CD4-positive, alpha-beta T cell treated with Interleukin-17A for 1 hour (primary cell): Measurements from ENCODE around the gene SHC4.
"Not testable (repeated sequence)": the region's sequence is repeated elsewhere in the genome, so short reads cannot be mapped to it uniquely, and the experiment has no call there.

ENCODE experiments used
- DNase-seq: peaks from one replicate; pipeline ENCODE4 v3.0.0-alpha.2; 2020

SHC4 gene

DNA sequence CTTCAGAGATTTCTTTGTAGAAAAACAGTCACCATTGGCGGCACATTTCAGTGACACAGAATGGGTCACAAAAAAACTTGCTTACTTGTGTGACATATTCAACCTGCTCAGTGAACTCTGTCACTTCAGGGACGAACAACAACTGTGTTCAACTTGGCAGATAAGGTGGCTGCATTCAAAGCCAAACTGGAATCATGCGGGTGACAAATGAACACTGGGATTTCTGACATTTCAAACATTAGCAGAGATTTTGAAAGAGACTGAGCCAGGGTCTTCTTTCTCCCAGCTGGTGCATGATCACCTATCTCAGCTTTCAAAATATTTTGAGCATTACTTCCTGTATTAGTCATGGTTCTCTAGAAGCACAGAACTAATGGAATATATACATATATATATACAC lies 87.7 kb downstream of the SHC4 start:
- DNase-seq, result no peak

- DNase-seq, result no peak
These were observed 88.3 kb downstream of the SHC4 start for GRCh38 chr15:48875241-48875960.

GRCh38 chr15:48872632-48873031 lies 91.1 kb downstream of the SHC4 start:
- no peak for DNase-seq

GRCh38 chr15:48871542-48871941 lies 92.2 kb downstream of the SHC4 start:
- no peak for DNase-seq

DNA sequence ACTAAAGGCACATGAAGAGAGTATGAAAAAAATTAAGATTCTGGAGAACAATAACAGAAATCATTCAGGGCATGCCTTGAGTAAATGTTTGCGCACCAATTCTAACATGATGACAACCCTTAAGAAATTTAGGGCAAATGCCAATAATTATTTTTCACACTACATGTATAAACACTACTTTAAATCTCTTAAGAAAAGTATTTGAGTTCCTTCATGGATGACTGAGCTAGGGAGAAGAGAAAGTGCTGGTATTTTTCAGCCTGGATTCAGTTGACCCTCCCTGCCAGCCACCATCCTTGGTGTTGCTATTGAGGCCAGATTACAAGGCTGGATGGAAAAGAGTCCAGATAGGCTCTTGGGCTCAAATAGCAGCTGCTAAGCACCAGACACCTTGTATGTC lies 93.8 kb downstream of the SHC4 start:
- no peak for DNase-seq

- no peak for DNase-seq
These were observed 95.2 kb downstream of the SHC4 start for GRCh38 chr15:48868536-48868935.

DNA sequence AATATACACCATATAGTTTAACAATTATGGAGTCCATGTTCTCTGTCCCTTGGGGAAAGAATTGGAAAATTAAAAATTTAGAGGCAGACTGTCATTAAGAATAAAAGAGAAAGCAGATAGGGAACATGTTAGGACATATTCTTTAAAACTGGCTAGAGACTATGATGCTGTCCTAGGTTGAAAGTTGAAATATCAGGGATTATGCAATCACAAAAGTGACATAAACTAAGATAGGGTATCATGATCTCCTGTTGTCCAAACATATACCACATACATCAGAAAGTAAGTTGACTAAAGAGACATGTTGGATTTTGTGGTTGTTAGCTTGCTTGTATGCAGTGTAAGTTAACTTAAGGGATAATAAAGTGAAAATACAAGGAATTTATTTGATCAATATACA lies 95.7 kb downstream of the SHC4 start:
- no peak for DNase-seq

DNA sequence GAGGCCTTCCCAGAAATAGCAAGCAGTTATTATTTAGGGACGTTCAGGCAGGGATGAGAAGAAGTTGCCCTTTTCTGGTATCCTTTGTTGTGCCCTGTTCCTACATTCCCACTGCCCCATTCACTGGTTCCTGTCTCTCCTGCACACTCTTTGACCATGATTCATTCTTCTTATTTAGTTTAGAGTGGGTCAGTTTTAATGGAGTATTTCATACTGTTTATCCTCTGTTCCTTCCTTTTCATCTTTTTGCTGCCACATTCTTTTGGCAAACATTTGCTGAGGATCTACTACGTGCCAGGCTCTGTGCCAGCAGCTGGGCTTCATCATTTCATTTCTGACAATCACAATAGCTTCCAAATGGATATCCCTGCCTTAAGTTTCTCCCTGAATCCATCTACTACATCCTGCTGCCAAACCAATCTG lies 97.6 kb downstream of the SHC4 start:
- no peak for DNase-seq

GRCh38 chr15:48865370-48866079 lies 98.2 kb downstream of the SHC4 start:
- DNase-seq, result no peak

GRCh38 chr15:48862705-48863104 lies 101.0 kb downstream of the SHC4 start:
- no peak for DNase-seq

GRCh38 chr15:48861813-48862431 lies 101.8 kb downstream of the SHC4 start:
- peak; percentile 70 for DNase-seq

- DNase-seq, result no peak
These were observed 104.3 kb downstream of the SHC4 start for GRCh38 chr15:48859426-48859825.

DNA sequence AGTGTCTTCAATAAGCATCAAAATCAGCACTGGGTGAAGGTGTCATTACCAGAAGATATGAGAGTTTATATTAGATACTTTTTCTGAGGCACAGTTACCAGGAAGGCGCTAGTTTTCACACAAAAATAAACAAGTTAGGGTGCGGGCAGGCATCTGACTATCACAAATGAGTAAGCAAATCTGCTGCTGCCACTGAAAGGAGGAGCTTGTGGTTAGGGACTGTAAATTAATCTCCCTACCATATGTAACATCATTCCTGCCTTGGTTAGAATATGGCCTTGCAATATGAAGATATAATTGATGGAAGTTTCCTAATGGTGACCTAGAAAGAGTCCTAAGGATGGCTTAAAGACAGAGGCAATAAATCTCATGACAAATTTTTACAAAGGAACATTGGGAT lies 105.3 kb downstream of the SHC4 start:
- no peak for DNase-seq

- no peak for DNase-seq
These were observed 106.8 kb downstream of the SHC4 start for GRCh38 chr15:48856942-48857341.

DNA sequence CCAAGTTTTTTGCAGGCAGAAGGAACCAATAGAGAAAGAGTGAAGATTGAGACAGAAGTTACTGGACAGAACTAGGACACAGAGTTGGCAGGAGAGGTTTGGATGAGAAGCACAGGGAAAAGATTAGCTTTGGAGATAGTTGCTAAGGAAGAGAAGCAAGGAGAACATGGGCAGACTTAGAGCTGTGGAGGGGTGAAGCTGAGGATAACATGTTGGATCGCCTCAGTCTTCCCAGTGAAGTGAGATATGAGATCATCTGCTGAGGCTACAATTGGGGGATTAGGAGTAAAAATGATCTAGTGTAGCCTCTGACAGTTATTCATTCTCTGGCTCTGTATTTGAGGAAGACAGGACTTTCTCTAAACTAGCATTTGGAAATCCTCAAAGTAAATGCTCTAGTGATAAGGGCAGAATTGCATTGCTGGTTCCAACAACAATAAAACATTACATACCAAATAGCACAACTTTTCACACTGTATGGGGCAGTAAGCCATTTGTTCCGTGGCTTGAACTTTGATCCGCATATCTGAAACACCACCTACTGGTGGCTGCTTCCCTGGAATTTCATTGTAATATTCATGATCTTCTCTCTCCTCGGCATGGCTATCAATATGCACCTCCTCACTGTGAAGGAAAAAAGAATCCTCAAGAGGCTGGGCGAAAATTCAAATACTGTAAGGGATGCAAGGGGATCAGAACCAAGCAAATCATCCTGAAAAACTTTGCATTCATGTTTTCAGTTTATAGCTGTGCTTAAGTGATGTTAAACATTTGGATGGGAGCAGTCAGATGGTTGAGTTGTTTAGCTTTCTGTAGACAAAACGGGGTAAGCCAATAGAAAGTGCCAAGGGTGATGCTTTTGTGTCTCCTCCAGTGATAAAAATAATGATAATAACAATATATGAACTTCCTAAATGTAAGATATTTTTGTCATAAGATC lies 107.9 kb downstream of the SHC4 start:
- no peak for DNase-seq

GRCh38 chr15:48854434-48854833 lies 109.3 kb downstream of the SHC4 start:
- not testable (repeated sequence) for DNase-seq

DNA sequence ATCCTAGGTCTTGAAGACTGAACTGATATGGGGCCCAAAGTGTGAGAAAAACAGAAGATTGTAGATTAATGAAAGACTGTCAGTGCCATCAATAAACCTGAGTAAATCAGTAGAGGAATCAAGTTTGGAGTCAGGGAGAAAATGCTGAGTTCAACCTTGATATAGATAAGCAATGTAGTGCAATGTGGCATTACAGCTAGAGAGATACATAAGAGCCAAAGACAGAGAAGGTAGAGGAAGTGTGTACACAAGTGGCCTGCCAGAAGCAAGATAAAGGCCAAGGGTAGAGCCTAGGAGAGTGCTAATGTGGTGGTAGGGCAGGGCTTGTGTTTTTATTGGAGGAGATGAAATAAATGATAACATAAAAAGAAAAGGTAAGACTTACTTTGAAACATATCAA lies 111.8 kb downstream of the SHC4 start:
- no peak for DNase-seq

DNA sequence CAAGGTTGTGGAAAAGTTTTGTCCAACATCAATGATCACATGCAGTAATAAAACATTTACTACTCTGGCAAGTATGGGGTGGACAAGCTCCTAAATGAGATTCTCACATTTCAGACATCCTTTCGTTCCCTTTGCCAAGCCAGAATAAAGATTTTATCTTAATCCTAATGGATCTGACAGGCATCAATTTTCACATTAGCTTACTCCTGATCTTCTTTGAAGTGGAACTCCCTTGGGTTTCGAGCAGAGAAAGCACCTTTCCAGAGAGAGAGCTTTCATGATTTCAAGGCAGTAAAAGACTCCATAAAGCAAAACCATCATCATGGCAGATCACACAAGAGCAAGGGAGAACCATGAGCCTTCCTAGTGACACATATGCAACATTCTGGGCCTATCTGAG lies 113.1 kb downstream of the SHC4 start:
- no peak for DNase-seq

GRCh38 chr15:48845123-48845522 lies 118.6 kb downstream of the SHC4 start:
- DNase-seq, result no peak

DNA sequence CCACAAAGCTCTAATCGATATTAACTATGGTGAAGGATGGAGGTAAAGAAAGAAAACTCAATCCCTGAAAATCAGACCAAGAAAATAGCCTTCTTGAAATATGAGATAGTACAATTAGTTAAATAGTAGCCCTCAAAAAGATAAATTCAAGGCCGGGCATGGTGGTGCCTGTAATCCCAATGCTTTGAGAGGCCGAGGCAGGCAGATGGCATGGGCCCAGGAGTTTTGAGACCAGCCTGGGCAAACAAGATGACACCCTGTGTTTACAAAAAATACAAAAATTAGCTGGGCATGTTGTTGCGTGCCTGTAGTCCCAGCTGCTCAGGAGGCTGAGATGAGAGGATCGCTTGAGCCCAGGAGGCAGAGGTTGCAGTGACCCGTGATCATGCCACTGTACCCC lies 121.2 kb downstream of the SHC4 start:
- DNase-seq, result no peak

GRCh38 chr15:48834756-48835155 lies 129.0 kb downstream of the SHC4 start:
- no peak for DNase-seq

- no peak for DNase-seq
These were observed 130.0 kb downstream of the SHC4 start for GRCh38 chr15:48833526-48834239.
